Activated CD4-positive, alpha-beta T cell treated with anti-CD3 and anti-CD28 coated beads for 36 hours (primary cell): ENCODE results near the gene NLGN1. TPM values are rescaled to one million over a fixed set of nuclear protein-coding genes. Genes with fewer than 3 reads are reported as not detected.

Experiments
- ATAC-seq: fragments of 200-7000 bp; cut with Tn5 transposase; one replicate; pipeline ENCODE4 v1.10.0; 2021; ENCODE audit warnings: mild to moderate bottlenecking, moderate library complexity
- CTCF ChIA-PET: fragments of 350-600 bp; sonication (Branson Sonifier 250); formaldehyde crosslinking; loops from one replicate; lab custom pipeline; 2021; ENCODE audit warnings: antibody characterized with exemption; lab: Charles Lee
- POLR2A ChIA-PET: fragments of 350-600 bp; sonication (Branson Sonifier 250); formaldehyde crosslinking; loops from one replicate; lab custom pipeline; 2021; ENCODE audit warnings: antibody characterized with exemption, inconsistent platforms; lab: Charles Lee
- DNase-seq: peaks from one replicate; pipeline ENCODE4 v3.0.0-alpha.2; 2020
- H3K27ac Mint-ChIP-seq: one replicate; pipeline ENCODE4 v1.8.0; 2021; ENCODE audit warnings: mixed read lengths
- H3K27me3 Mint-ChIP-seq: one replicate; pipeline ENCODE4 v1.8.0; 2021; ENCODE audit warnings: mixed read lengths
- H3K36me3 Mint-ChIP-seq: one replicate; pipeline ENCODE4 v1.8.0; 2021; ENCODE audit warnings: low read depth, mixed read lengths
- H3K4me1 Mint-ChIP-seq: one replicate; pipeline ENCODE4 v1.8.0; 2021; ENCODE audit warnings: mixed read lengths
- H3K4me3 Mint-ChIP-seq: one replicate; pipeline ENCODE4 v1.8.0; 2021; ENCODE audit warnings: mild to moderate bottlenecking, moderate library complexity, mixed read lengths
- H3K9me3 Mint-ChIP-seq: one replicate; pipeline ENCODE4 v1.8.0; 2021; ENCODE audit warnings: low read depth, mixed read lengths
- intact Hi-C, 2 experiments: fragments of 100-400 bp; cut with DNase I in 1 of 2; cut with micrococcal nuclease in 1 of 2; formaldehyde crosslinking; loops; one replicate each; pipeline versions ENCODE4 v1.14.2 to v1.15.1; 2022 to 2024; cut with DNase I, micrococcal nuclease
- total RNA-seq, 2 experiments: library from RNA; stranded (reverse); gene quantifications; one replicate each; pipeline ENCODE4 v1.2.3, GENCODE V29; 2021

NLGN1 gene
- total RNA-seq, 2 experiments from 2014 or later = not detected

GRCh38 chr3:173690542-173691180 lies 293.1 kb downstream of the NLGN1 start:
- DNase-seq (no peak), ATAC-seq (no peak)
- no peaks in the 10 kb centered on the region for H3K36me3 Mint-ChIP-seq
- no peak overlapping the region for H3K4me3 Mint-ChIP-seq
- no peaks in the 10 kb centered on the region for H3K9me3 Mint-ChIP-seq
- ChIA-PET POLR2A (no interaction called here), CTCF (no interaction called here)
- intact Hi-C loops = no loop called here
- H3K4me1 Mint-ChIP-seq = no peaks in the 10 kb centered on the region
- no peak overlapping the region for H3K27ac Mint-ChIP-seq
- no peaks in the 10 kb centered on the region for H3K27me3 Mint-ChIP-seq

GRCh38 chr3:173699353-173699752 lies 301.8 kb downstream of the NLGN1 start:
- Mint-ChIP-seq H3K36me3 (no peaks in the 10 kb centered on the region), H3K27ac (no peak overlapping the region), H3K9me3 (peaks cover 4% of the 10 kb centered on the region), H3K4me1 (no peaks in the 10 kb centered on the region), H3K27me3 (no peaks in the 10 kb centered on the region), H3K4me3 (no peak overlapping the region)
- intact Hi-C loops = no loop called here
- ChIA-PET CTCF (no interaction called here), POLR2A (no interaction called here)
- no peak for ATAC-seq
- no peak for DNase-seq

GRCh38 chr3:173700336-173700735 lies 302.8 kb downstream of the NLGN1 start:
- Mint-ChIP-seq H3K4me3 (no peak overlapping the region), H3K27ac (no peak overlapping the region), H3K27me3 (no peaks in the 10 kb centered on the region), H3K9me3 (peaks cover 4% of the 10 kb centered on the region), H3K36me3 (no peaks in the 10 kb centered on the region), H3K4me1 (no peaks in the 10 kb centered on the region)
- ChIA-PET CTCF (no interaction called here), POLR2A (no interaction called here)
- no peak for ATAC-seq
- DNase-seq = no peak
- intact Hi-C loops = no loop called here

GRCh38 chr3:173702561-173702960 lies 305.0 kb downstream of the NLGN1 start:
- ChIA-PET POLR2A (no interaction called here), CTCF (no interaction called here)
- Mint-ChIP-seq H3K36me3 (no peaks in the 10 kb centered on the region), H3K27me3 (no peaks in the 10 kb centered on the region), H3K4me3 (no peak overlapping the region), H3K27ac (no peak overlapping the region), H3K4me1 (no peaks in the 10 kb centered on the region), H3K9me3 (peaks cover 4% of the 10 kb centered on the region)
- no peak for ATAC-seq
- intact Hi-C loops = no loop called here
- no peak for DNase-seq

GRCh38 chr3:173703771-173704170 lies 306.2 kb downstream of the NLGN1 start:
- ChIA-PET POLR2A (no interaction called here), CTCF (no interaction called here)
- intact Hi-C loops = no loop called here
- ATAC-seq = no peak
- no peak for DNase-seq
- Mint-ChIP-seq H3K27ac (no peak overlapping the region), H3K9me3 (peaks cover 4% of the 10 kb centered on the region), H3K36me3 (no peaks in the 10 kb centered on the region), H3K4me3 (no peak overlapping the region), H3K4me1 (no peaks in the 10 kb centered on the region), H3K27me3 (no peaks in the 10 kb centered on the region)

- Mint-ChIP-seq H3K4me3 (no peak overlapping the region), H3K9me3 (peaks cover 1% of the 10 kb centered on the region), H3K27me3 (no peaks in the 10 kb centered on the region), H3K27ac (no peak overlapping the region), H3K4me1 (no peaks in the 10 kb centered on the region), H3K36me3 (no peaks in the 10 kb centered on the region)
- POLR2A ChIA-PET = no interaction called here
- intact Hi-C loops = no loop called here
- ATAC-seq (no peak), DNase-seq (no peak)
- CTCF ChIA-PET = no interaction called here
Measured at GRCh38 chr3:173706630-173707029, 309.1 kb downstream of the NLGN1 start.

- POLR2A ChIA-PET = no interaction called here
- Mint-ChIP-seq H3K9me3 (no peaks in the 10 kb centered on the region), H3K4me1 (no peaks in the 10 kb centered on the region), H3K4me3 (no peak overlapping the region), H3K36me3 (no peaks in the 10 kb centered on the region), H3K27ac (no peak overlapping the region), H3K27me3 (no peaks in the 10 kb centered on the region)
- intact Hi-C loops = no loop called here
- no peak for ATAC-seq
- CTCF ChIA-PET = no interaction called here
- DNase-seq = no peak
Measured at GRCh38 chr3:173708191-173708590, 310.6 kb downstream of the NLGN1 start.

GRCh38 chr3:173709026-173709425 lies 311.5 kb downstream of the NLGN1 start:
- Mint-ChIP-seq H3K27me3 (no peaks in the 10 kb centered on the region), H3K4me3 (no peak overlapping the region), H3K4me1 (no peaks in the 10 kb centered on the region), H3K9me3 (no peaks in the 10 kb centered on the region), H3K27ac (no peak overlapping the region), H3K36me3 (no peaks in the 10 kb centered on the region)
- DNase-seq (no peak), ATAC-seq (no peak)
- intact Hi-C loops = no loop called here
- POLR2A ChIA-PET = no interaction called here
- CTCF ChIA-PET = interaction anchor here (0.6 kb wide), 1 partner anchor 381 kb away, joined by 3 read pairs; no protein-coding TSS in a partner anchor

GRCh38 chr3:173711619-173712018 lies 314.1 kb downstream of the NLGN1 start:
- ATAC-seq (no peak), DNase-seq (no peak)
- Mint-ChIP-seq H3K4me3 (no peak overlapping the region), H3K9me3 (no peaks in the 10 kb centered on the region), H3K4me1 (no peaks in the 10 kb centered on the region), H3K27ac (no peak overlapping the region), H3K27me3 (no peaks in the 10 kb centered on the region), H3K36me3 (no peaks in the 10 kb centered on the region)
- intact Hi-C loops = no loop called here
- POLR2A ChIA-PET = interaction anchor here (0.6 kb wide), 1 partner anchor 456 kb away, joined by 5 read pairs; no protein-coding TSS in a partner anchor
- CTCF ChIA-PET = no interaction called here

- CTCF ChIA-PET = no interaction called here
- DNase-seq = no peak
- POLR2A ChIA-PET = no interaction called here
- no peak for ATAC-seq
- Mint-ChIP-seq H3K27me3 (no peaks in the 10 kb centered on the region), H3K4me1 (no peaks in the 10 kb centered on the region), H3K36me3 (no peaks in the 10 kb centered on the region), H3K27ac (no peak overlapping the region), H3K9me3 (no peaks in the 10 kb centered on the region), H3K4me3 (no peak overlapping the region)
- intact Hi-C loops = no loop called here
Measured at GRCh38 chr3:173719585-173719984, 322.0 kb downstream of the NLGN1 start.

- intact Hi-C loops = no loop called here
- H3K27me3 Mint-ChIP-seq = no peaks in the 10 kb centered on the region
- ChIA-PET CTCF (no interaction called here), POLR2A (no interaction called here)
- no peaks in the 10 kb centered on the region for H3K36me3 Mint-ChIP-seq
- H3K27ac Mint-ChIP-seq = no peak overlapping the region
- ATAC-seq = peak; percentile 49
- no peaks in the 10 kb centered on the region for H3K9me3 Mint-ChIP-seq
- DNase-seq = no peak
- H3K4me3 Mint-ChIP-seq = no peak overlapping the region
- no peaks in the 10 kb centered on the region for H3K4me1 Mint-ChIP-seq
Measured at GRCh38 chr3:173725507-173725906, 328.0 kb downstream of the NLGN1 start.

GRCh38 chr3:173730391-173730790 lies 332.8 kb downstream of the NLGN1 start:
- ChIA-PET POLR2A (no interaction called here), CTCF (no interaction called here)
- Mint-ChIP-seq H3K4me1 (no peaks in the 10 kb centered on the region), H3K27ac (no peak overlapping the region), H3K9me3 (no peaks in the 10 kb centered on the region), H3K36me3 (no peaks in the 10 kb centered on the region), H3K4me3 (no peak overlapping the region), H3K27me3 (no peaks in the 10 kb centered on the region)
- ATAC-seq = no peak
- intact Hi-C loops = no loop called here
- no peak for DNase-seq
